ENCODE results near the gene HOXC13.

HOXC13 gene

DNA sequence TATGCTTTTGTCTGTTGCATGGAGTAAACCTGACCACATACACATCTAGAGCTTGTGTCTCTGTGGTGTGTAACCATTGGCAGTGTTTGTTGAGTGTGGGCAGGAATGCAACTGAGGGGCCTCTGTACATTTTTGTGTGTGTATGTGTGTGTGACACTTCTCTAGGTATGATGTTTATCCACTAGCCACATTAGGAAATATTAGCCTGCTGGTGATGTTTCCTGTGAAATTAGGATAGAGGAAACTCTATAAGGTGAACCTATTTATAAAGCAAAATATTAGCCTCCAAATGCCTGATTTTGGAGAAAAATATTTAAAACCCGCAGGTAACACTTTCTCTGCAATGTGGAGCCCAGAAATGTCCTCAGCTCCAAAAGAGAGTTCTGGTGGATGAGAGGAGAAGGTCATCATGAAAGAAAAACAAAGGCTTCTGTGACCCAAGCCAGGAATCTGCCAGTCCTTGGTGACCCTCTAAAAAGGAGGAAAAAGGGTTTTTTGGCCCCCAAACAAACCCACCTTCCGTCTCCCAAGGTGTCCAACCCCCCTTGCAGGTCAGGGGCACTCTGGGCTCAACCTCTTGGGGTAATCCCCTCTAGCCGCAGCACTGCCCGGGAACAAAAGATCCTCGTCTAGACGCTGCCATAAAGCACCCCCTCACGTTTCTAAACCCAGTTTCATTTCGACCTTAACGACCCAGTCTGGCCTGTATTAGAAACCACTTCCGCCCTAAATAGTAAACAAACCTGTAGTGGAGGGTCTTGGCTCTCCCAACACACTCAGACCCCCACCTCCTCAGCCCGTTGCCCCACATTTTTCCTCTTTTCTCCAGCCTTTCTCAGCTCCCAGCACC lies 39.2 kb downstream of the HOXC13 start:
- Histone ChIP-seq H3K36me3 (no peaks in the 10 kb centered on the region), H3K4me3 (ENCODE audit: low read depth, low read length) (no peak overlapping the region), H3K4me1 (no peaks in the 10 kb centered on the region), H3K9me3 (no peaks in the 10 kb centered on the region), H3K27me3 (peaks cover 16% of the 10 kb centered on the region)
- TF ChIP-seq, protein P1, sequence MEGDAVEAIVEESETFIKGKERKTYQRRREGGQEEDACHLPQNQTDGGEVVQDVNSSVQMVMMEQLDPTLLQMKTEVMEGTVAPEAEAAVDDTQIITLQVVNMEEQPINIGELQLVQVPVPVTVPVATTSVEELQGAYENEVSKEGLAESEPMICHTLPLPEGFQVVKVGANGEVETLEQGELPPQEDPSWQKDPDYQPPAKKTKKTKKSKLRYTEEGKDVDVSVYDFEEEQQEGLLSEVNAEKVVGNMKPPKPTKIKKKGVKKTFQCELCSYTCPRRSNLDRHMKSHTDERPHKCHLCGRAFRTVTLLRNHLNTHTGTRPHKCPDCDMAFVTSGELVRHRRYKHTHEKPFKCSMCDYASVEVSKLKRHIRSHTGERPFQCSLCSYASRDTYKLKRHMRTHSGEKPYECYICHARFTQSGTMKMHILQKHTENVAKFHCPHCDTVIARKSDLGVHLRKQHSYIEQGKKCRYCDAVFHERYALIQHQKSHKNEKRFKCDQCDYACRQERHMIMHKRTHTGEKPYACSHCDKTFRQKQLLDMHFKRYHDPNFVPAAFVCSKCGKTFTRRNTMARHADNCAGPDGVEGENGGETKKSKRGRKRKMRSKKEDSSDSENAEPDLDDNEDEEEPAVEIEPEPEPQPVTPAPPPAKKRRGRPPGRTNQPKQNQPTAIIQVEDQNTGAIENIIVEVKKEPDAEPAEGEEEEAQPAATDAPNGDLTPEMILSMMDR (IDR thresholded peaks at IDR 0.05; ENCODE audit: low read depth, low read length): no peak
- no peak for DNase-seq

DNA sequence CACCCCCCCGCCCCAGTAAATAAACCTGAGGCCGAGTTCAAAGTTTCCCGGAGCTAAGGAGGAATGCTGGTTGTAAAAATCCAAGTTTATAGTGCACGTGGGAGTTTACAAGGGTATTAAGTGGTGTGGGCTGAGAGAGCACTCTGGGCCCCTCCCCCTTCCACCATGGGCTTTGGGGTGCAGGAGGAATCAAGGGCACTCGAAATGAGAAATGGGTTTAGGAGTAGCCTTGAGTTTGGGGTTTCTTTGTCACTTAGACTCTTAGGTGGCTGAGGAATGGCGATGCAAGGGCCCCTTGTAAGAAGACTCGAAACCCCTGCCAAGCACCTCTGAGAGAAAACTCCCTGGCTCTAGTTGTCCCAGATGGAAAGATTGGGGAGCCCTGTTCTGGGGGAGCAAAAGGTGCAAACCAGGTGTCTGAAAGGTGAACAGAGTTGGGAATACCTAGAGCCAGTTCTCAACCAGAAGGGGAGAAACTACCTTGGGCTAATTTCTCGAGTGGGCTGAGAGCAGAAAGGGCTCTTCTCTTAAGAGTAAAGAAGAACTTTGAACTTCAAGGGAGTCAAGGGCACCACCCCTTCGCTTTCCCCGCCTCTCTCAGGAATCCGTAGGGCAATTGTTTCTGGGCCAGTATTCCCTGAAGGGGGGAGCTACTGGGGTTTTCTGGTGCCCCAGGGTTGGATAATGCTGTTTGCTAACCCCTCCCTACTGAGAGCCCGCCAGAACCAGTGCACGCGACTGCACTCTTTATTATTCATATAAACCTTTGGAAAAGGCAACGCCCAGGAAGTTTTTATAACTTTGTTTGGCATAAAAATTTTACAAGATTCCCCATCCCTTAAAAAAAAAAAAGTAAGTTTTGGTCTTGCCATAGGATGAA lies 40.1 kb downstream of the HOXC13 start:
- Histone ChIP-seq H3K36me3 (no peaks in the 10 kb centered on the region), H3K4me1 (no peaks in the 10 kb centered on the region), H3K9me3 (no peaks in the 10 kb centered on the region)

DNA sequence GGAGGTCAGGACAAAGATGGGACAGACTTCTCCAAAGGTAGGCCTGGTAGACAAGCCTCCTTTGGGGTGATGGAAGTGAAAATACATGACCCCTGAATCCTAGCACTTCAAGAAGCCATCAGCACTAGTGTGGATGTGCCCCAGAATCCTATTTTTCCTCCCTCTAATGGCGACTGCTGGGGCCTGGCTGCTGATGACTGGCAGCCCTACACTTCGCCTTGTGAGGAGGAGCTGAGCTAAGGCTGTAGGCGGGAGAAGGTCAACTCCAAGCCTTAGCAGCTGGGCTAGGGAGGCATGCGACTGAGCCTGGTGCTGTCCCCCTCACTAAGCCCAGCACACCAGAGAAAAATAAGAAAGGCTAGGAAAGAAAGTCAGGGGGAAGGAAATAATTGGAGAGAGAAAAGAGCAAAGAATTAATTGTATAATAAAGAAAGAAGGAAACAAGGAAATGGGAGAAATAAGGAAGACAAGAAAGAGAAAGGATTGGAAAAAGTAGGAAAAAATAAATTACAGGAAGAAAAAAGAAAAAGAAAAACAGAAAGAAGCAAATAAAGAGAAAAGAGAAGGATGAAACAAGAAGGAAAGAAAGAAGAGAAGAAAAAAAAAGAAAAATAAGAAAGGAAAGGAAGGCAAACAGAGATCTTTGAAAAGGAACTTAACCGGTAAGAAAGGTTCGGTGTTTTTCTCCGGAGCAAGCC lies 41.6 kb downstream of the HOXC13 start:
- no peaks in the 10 kb centered on the region for H3K9me3 ChIP-seq
- H3K4me1 ChIP-seq: no peaks in the 10 kb centered on the region
- no peaks in the 10 kb centered on the region for H3K36me3 ChIP-seq
- H3K27me3 ChIP-seq: peaks cover 1% of the 10 kb centered on the region
- no peak for DNase-seq
- H3K4me3 ChIP-seq (ENCODE audit: low read depth, low read length): no peak overlapping the region
- TF ChIP-seq, protein P1 (IDR thresholded peaks at IDR 0.05; ENCODE audit: low read depth, low read length): no peak

More for the DNA sequence above, 40.1 kb downstream of the HOXC13 start:
- TF ChIP-seq, protein P1 (IDR thresholded peaks at IDR 0.05; ENCODE audit: low read depth, low read length): no peak
- no peak for DNase-seq
- peaks cover 7% of the 10 kb centered on the region for H3K27me3 ChIP-seq
- H3K4me3 ChIP-seq (ENCODE audit: low read depth, low read length): no peak overlapping the region

DNA sequence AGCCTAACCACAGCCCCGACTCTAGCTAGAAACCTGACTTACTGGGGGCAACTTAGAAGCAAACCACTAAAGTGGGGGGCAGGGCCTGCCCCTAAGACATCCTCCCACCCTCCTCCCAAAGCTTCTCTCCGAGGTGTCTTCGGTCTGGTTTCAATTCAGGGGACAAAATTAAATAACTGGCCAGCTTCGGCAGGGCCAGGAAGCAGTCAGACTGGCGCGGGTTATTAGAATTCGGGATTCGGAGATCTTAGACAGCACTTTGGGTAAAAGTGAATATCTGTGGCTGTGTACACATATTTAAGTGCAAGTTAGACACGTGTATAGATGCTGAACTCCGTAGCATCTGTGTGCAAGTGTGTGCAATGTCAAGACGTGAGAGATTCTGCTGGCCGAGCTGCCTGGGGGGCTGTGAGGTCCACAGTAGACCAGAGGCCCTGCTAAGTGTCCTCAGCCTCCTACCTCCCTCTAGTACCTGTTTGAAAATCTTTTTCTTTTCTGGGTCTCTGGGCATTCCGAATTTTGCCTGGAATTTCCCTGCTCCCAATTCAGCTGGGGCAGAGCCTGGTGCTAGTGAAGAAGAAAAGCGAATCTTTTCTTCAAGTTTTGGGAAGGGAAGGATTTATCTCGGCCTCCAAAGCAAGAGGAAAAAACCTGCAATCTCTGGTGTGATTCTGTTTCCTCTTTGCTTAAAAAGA lies 42.3 kb downstream of the HOXC13 start:
- DNase-seq: no peak
- no peak overlapping the region for H3K4me3 ChIP-seq (ENCODE audit: low read depth, low read length)
- TF ChIP-seq, protein P1 (IDR thresholded peaks at IDR 0.05; ENCODE audit: low read depth, low read length): no peak
- H3K27me3 ChIP-seq: peaks cover 8% of the 10 kb centered on the region
- no peaks in the 10 kb centered on the region for H3K36me3 ChIP-seq
- H3K9me3 ChIP-seq: no peaks in the 10 kb centered on the region
- H3K4me1 ChIP-seq: no peaks in the 10 kb centered on the region

DNA sequence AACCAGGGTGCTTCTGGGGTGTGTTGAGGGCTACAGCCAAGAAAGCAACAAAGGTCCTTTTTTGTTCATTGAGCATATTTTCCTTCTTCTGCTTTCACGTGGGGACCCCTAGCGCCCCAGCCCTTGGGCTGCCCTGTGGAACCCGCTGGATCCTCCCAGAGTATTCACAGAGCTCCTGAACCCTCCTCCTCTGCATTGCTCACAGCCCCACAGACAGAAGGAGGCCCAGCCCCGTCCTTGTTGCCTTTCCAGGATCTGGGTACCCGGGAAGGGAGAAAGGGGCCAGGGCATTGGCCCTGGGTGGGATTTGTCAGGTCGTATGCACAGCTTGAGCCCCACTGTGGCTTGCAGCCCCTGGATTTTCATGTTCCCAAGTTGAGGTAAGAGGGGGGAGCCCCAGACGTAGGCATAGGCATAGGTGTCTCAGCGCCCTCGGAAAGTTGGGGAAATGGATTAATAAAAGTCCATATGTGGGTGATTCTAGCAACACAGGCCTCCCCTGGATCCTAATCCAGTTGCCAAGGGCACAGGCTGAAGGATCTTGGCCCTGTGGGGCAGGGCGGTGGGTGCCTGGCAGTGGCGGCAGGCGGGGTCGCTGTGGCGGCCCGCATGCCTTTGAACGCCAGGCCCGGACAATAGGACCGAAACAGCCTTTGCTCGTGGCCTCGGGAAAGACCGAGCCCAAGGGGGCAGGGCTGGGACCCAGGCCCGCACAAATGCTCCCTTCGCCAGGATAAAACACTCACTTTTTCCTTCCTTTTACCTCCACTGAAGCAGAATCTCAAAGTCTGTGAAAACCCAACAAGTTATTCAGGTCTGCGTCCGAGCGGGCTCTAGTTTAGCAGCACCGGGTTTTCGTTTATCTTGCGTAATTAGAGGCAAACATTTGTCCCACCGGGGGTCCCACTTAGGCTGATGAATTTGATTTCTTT lies 43.3 kb downstream of the HOXC13 start:
- H3K4me1 ChIP-seq: no peaks in the 10 kb centered on the region
- peaks cover 18% of the 10 kb centered on the region for H3K27me3 ChIP-seq
- no peak for DNase-seq
- H3K4me3 ChIP-seq (ENCODE audit: low read depth, low read length): no peak overlapping the region
- no peaks in the 10 kb centered on the region for H3K9me3 ChIP-seq
- TF ChIP-seq, protein P1 (IDR thresholded peaks at IDR 0.05; ENCODE audit: low read depth, low read length): no peak
- H3K36me3 ChIP-seq: no peaks in the 10 kb centered on the region
